Retinal pigment epithelial cell (primary cell): ENCODE data around the gene BCL2L12.
"Not testable (repeated sequence)": the region's sequence is repeated elsewhere in the genome, so short reads cannot be mapped to it uniquely, and the experiment has no call there.

Experiments used
- DNase-seq: peaks from one replicate; pipeline ENCODE4 v3.0.0-alpha.2; 2010; ENCODE audit warnings: low read depth
- H3K4me3 ChIP-seq: 2 replicates; pipeline ENCODE4 v1.5.1; 2011; ENCODE audit warnings: mild to moderate bottlenecking, low read length, control low read depth, moderate library complexity
- TF ChIP-seq, protein P1 (sequence below): conservative IDR thresholded peaks from 2 replicates; pipeline ENCODE4 v1.5.1; 2011; ENCODE audit warnings: low read depth, low read length, control low read depth, inconsistent platforms

BCL2L12 gene

DNA sequence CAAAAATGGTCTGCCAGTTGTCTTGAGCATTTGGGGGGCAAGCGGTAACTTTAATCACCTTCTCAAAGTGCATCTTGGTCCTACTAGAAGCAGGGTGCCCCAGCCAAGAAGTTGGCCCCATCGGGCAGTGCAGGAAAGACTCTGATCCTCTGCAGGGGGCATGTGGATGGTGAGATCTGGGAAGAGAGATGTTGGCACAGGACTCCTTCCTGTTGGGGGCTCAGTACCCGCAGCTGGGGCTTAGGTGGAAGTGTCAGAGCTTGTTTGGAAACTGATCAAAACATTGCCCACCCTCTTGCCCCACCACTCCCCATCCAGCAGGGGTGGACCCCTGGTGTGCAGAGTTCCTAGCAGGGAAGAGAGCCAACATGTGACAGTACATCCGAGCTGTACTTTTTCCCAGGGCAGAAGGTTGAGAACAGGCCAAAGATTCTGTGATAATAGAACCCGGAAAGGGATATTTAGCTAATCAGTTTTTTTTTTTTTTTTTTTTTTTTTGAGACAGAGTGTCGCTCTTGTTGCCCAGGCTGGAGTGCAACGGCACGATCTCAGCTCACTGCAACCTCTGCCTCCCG lies 34.6 kb upstream of the BCL2L12 start:
- DNase-seq: no peak
- TF ChIP-seq, protein P1, sequence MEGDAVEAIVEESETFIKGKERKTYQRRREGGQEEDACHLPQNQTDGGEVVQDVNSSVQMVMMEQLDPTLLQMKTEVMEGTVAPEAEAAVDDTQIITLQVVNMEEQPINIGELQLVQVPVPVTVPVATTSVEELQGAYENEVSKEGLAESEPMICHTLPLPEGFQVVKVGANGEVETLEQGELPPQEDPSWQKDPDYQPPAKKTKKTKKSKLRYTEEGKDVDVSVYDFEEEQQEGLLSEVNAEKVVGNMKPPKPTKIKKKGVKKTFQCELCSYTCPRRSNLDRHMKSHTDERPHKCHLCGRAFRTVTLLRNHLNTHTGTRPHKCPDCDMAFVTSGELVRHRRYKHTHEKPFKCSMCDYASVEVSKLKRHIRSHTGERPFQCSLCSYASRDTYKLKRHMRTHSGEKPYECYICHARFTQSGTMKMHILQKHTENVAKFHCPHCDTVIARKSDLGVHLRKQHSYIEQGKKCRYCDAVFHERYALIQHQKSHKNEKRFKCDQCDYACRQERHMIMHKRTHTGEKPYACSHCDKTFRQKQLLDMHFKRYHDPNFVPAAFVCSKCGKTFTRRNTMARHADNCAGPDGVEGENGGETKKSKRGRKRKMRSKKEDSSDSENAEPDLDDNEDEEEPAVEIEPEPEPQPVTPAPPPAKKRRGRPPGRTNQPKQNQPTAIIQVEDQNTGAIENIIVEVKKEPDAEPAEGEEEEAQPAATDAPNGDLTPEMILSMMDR: no peak
- no peak overlapping the region for H3K4me3 ChIP-seq

DNA sequence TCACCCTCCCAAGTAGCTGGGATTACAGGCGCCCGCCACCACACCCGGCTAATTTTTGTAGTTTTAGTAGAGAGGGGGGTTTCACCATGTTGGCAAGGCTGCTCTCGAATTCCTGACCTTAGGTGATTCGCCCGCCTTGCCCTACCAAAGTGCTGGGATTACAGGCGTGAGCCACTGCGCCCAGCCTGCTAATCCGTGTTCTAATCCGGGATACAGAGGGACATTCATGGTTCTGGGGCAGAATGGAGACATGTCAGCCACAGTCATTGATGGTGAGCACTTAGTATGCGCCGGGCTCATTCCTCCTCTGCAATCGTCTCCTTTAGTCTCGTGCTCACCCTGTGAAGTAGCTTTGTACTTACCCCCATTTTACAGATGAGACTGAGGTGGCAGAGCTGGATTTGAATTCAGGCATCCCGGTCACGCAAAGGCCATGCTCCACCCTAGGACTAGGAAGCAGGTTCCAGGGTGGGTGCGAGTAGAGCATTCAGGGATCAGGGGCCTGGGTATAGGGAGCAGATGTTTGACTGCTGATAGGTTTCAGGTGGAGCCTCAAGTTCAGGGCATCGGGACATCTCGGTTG lies 34.0 kb upstream of the BCL2L12 start:
- DNase-seq: no peak
- H3K4me3 ChIP-seq: no peak overlapping the region
- TF ChIP-seq, protein P1: no peak

DNA sequence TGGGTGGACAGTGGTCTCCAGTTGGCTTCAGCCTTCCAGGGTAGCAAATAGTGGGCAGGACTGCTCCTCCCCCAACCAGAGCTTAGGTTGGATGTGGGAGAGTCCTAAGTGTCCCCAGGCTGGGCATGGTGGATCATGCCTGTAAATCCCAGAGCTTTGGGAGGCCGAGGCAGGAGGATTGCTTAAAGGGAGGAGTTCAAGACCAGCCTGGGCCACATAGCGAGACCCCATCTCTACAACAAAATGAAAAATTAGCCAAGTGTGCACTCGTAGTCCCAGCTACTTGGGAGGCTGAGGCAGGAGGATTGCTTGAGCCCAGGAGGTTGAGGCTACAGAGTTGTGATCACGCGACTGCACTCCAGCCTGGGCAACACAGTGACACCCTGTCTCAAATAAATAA lies 33.2 kb upstream of the BCL2L12 start:
- H3K4me3 ChIP-seq: no peak overlapping the region
- TF ChIP-seq, protein P1: no peak
- no peak for DNase-seq

DNA sequence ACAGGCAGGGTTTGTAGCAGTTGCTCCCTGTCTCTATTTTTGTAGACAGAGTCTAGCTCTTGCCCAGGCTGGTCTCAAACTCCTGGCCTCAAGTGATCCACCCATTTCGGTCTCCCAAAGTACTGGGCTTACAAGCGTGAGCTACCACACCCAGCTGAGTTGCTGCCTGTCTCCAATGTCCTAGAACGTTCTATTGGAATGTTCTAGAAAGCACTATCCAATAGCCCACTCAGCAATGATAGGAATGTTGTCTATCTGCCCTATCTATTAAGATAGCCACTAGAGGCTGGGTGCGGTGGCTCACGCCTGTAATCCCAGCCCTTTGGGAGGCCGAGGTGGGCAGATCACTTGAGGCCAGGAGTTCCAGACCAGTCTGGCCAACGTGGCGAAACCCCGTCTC lies 32.5 kb upstream of the BCL2L12 start:
- H3K4me3 ChIP-seq, DNase-seq: not testable (repeated sequence)

DNA sequence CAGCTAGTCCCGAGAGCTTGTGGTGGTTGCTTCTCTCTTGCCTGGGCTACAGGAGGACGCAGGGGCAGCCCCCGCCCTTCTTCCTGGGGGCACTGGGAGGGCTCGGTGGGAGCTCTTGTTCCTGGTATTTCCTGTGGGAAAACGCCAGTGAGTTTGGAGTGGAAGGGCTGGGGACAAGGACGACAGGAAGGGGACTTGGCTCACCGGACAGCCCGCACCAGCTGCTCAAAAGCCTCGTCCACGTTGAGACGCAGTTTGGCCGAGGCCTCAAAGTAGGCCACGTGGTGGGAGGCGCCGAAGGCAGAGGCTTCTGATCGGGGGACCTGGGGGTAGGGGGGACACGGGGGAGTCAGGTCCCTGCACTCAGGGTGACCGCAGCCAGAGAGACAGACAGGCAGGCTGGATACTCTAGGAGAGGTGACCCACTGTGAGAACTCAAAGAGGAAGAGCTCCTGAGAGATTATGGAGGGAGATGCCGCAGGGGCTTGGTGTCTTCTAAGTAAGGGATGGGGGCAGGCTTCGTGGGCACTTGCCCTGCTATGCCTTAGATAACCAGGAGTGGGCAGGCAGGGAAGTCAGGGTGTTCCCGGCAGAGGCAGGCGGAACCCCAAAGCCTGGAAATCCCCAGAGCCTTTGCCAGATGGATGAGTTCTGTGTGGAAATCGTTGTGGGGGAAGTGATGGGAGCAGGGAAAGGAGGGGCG lies 30.1 kb upstream of the BCL2L12 start:
- TF ChIP-seq, protein P1: peak; percentile 21
- DNase-seq: no peak
- H3K4me3 ChIP-seq: no peak overlapping the region

DNA sequence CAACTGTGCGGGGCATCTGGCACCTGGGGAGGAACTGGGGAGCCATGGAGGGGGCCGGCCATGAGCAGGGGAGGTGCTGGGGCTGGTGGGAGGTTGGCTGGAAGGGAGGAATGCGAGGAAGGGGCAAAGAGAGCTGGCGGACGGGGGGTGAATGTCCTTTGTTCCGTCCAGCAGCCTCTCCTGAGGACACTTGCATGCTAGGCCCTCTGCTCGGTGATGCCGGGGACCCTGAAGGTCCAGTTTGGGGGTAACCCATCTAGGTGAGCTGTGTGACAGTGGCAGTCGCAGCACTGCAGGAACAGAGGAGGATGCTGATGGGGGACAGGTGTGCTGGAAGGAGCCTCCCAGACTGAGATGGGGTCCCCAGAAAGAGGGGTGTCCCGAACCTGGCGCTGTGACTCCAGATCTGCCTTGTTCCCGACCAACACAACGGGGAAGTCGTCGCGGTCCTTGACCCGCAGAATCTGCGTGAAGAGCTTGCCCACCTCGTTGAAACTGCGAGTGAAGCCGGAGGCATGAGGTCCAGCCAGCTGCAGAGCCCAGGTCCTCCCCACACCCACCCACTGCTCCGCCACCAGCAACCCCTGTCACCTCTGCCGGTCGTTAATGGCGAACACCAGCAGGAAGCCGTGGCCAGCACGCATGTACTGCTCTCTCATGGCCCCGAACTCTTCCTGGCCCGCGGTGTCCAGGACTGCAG lies 29.4 kb upstream of the BCL2L12 start:
- TF ChIP-seq, protein P1: no peak
- no peak overlapping the region for H3K4me3 ChIP-seq
- DNase-seq: no peak

DNA sequence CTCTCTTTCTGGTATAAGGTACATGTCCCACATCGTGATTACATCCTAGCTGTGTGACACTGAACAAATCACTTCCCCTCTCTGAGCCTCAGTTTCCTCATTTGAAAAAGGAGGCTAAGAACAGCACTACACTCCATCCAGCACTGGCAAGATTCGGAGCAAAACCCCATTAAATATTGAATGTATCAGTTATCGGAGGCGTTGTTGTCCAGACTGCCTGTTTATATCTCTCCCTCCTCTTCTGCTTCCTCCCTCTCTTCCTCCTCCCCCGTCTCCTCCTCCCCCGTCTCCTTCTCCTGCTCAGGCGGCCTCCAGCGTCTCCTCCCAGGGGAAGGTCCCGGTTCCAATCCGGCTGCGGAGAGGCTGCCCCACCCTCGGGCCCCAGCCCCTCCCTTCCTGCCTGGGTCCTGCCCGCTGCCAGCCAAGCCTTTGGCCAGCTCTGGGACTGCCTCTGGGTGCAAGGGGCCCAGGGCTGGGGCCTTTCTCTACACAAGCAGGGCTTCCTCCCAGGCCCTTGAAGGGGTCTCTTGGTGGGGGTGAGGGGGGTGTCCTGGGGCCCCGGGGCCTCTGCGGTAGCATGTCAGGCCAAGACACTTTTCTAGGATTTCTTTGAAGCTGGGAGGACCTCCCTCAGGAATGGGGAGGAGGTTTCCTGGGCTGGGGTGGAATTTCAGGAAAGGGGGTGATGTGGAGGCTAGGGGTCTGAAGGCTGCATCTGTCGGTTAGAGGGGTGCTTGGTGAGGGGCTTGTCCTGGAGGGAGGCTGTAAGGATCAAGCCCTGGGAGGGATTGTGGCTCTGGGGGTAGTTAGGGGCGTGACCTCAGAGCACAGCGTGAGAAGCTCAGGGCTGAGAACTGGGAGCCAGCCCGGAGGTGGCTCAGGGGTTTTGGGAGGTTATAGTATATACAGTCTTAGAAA lies 27.7 kb upstream of the BCL2L12 start:
- peak overlapping the region; percentile 14 for H3K4me3 ChIP-seq
- TF ChIP-seq, protein P1: no peak
- DNase-seq: no peak
